HCT116 (cell line): Measurements from ENCODE around the gene LRIG3. TPM values are rescaled to one million over a fixed set of nuclear protein-coding genes. Genes with fewer than 3 reads are reported as not detected.

Experiments
- ATAC-seq: fragments of 200-7000 bp; cut with Tn5 transposase; 2 replicates; pipeline ENCODE4 v1.9.1; 2020; ENCODE audit warnings: mild to moderate bottlenecking, moderate library complexity
- BruUV-seq: library from RNA; stranded (reverse); fragments of 400-500 nt; replicated peaks from 2 replicates; lab custom pipeline; 2021; lab: Mats Ljungman, UMichigan
- CTCF ChIA-PET: fragments of 300-600 bp; sonication (Branson Sonifier 250); formaldehyde crosslinking; loops from one replicate; lab custom pipeline; 2021; ENCODE audit warnings: antibody characterized with exemption; lab: Charles Lee
- POLR2A ChIA-PET: fragments of 300-600, 350-600 bp; sonication (Branson Sonifier 250); formaldehyde crosslinking; loops from one replicate; lab custom pipeline; 2021; ENCODE audit warnings: antibody characterized with exemption; lab: Charles Lee
- RAD21 ChIA-PET, 2 experiments: fragments of 300-600 bp; sonication (Branson Sonifier 250); formaldehyde crosslinking; loops; one replicate each; lab custom pipeline; 2023; ENCODE audit warnings: low total read pairs in 2 of 2; ENCODE audit not compliant: uncharacterized antibody in 2 of 2, unreplicated experiment in 2 of 2, low non-redundant PET in 1 of 2; lab: Charles Lee
- DNase-seq: peaks from one replicate; pipeline ENCODE4 v3.0.0-alpha.2; 2010; ENCODE audit warnings: low read depth, low spot score
- H2AFZ ChIP-seq: fragments of 200-600 bp; shearing (Covaris generic), sonication (generic); 2 replicates; pipeline ENCODE4 v1.6.1; 2017; ENCODE audit warnings: low read depth, mixed run types, mixed read lengths, antibody characterized with exemption, low read length; ENCODE audit not compliant: poor library complexity, severe bottlenecking
- H3K27ac ChIP-seq: 2 replicates; pipeline ENCODE4 v1.5.1; 2012; ENCODE audit warnings: low read depth, low read length
- H3K27me3 ChIP-seq: fragments of 200-600 bp; sonication (generic); 2 replicates; pipeline ENCODE4 v1.6.1; 2016; ENCODE audit warnings: mixed run types, low read length, mixed read lengths; ENCODE audit not compliant: insufficient read depth
- H3K36me3 ChIP-seq, 2 experiments: fragments of 200-500 bp in 1 of 2; fragments of 200-600 bp in 1 of 2; sonication (Bioruptor generic) in 1 of 2; sonication (generic) in 1 of 2; 2 replicates each; pipeline versions ENCODE4 v1.5.1 to v1.6.1; 2014 to 2016; ENCODE audit warnings: low read length in 2 of 2, inconsistent platforms in 1 of 2, mixed read lengths in 1 of 2, mixed run types in 1 of 2; ENCODE audit not compliant: insufficient read depth in 2 of 2, control insufficient read depth in 1 of 2
- H3K4me1 ChIP-seq, 2 experiments: fragments of 200-600 bp in 1 of 2; sonication (generic) in 1 of 2; 2 replicates each; pipeline versions ENCODE4 v1.5.1 to v1.6.1; 2012 to 2017; ENCODE audit warnings: low read length in 2 of 2, inconsistent platforms in 1 of 2, mild to moderate bottlenecking in 1 of 2, mixed read lengths in 1 of 2, mixed run types in 1 of 2, moderate library complexity in 1 of 2; ENCODE audit not compliant: insufficient read depth in 2 of 2, control insufficient read depth in 1 of 2
- H3K4me2 ChIP-seq: fragments of 200-600 bp; sonication (generic); 2 replicates; pipeline ENCODE4 v1.6.1; 2017; ENCODE audit warnings: mixed run types, low read length, mixed read lengths
- H3K4me3 ChIP-seq, 2 experiments: fragments of 200-600 bp in 1 of 2; sonication (generic) in 1 of 2; replicated peaks in 1 of 2; 2 replicates each; pipeline ENCODE4 v1.5.1; 2011 to 2016; ENCODE audit warnings: low read length in 2 of 2, control low read depth in 1 of 2, low read depth in 1 of 2, mild to moderate bottlenecking in 1 of 2, mixed read lengths in 1 of 2, mixed run types in 1 of 2
- H3K79me2 ChIP-seq: fragments of 200-600 bp; sonication (generic); 2 replicates; pipeline ENCODE4 v1.6.1; 2017; ENCODE audit warnings: mild to moderate bottlenecking, mixed run types, low read length, moderate library complexity, mixed read lengths; ENCODE audit not compliant: insufficient read depth
- H3K9ac ChIP-seq: fragments of 200-600 bp; sonication (generic); 2 replicates; pipeline ENCODE4 v1.6.1; 2016; ENCODE audit warnings: low read length, mixed read lengths
- H3K9me2 ChIP-seq: fragments of 200-600 bp; sonication (generic), shearing (Covaris generic); 2 replicates; pipeline ENCODE4 v1.6.1; 2017; ENCODE audit warnings: mixed run types, mild to moderate bottlenecking, moderate library complexity; ENCODE audit not compliant: insufficient read depth
- H3K9me3 ChIP-seq, 2 experiments: fragments of 200-500 bp in 1 of 2; fragments of 200-600 bp in 1 of 2; sonication (Bioruptor generic) in 1 of 2; sonication (generic) in 1 of 2; 2 replicates each; pipeline ENCODE4 v1.6.1; 2014 to 2017; ENCODE audit warnings: low read length in 2 of 2, mixed read lengths in 2 of 2, inconsistent platforms in 1 of 2, low read depth in 1 of 2, mild to moderate bottlenecking in 1 of 2, mixed run types in 1 of 2, moderate library complexity in 1 of 2; ENCODE audit not compliant: control insufficient read depth in 1 of 2, insufficient read depth in 1 of 2
- H4K20me1 ChIP-seq: fragments of 200-600 bp; sonication (generic), shearing (Covaris generic); 2 replicates; pipeline ENCODE4 v1.6.1; 2017; ENCODE audit warnings: mixed run types, mild to moderate bottlenecking, moderate library complexity; ENCODE audit not compliant: insufficient read depth
- CBX3 ChIP-seq: IDR thresholded peaks from 2 replicates; pipeline ENCODE4 v1.6.1; 2012; ENCODE audit warnings: low read depth
- EZH2phosphoT487 ChIP-seq: fragments of 200-600 bp; IDR thresholded peaks from 2 replicates; pipeline ENCODE4 v1.6.1; 2018; ENCODE audit warnings: antibody characterized with exemption, borderline replicate concordance
- FOSL1 ChIP-seq: IDR thresholded peaks from 2 replicates; pipeline ENCODE4 v1.6.1; 2012; ENCODE audit warnings: low read depth
- SIN3A ChIP-seq: IDR thresholded peaks from 2 replicates; pipeline ENCODE4 v1.6.1; 2012; ENCODE audit warnings: low read depth
- SP1 ChIP-seq: IDR thresholded peaks from 2 replicates; pipeline ENCODE4 v1.6.1; 2012; ENCODE audit warnings: low read depth
- ZFX ChIP-seq: fragments of 450-650 bp; IDR thresholded peaks from 2 replicates; pipeline ENCODE4 v1.6.1; 2017
- intact Hi-C: fragments of 100-400 bp; cut with micrococcal nuclease; formaldehyde crosslinking; loops from 2 replicates; pipeline ENCODE4 v1.10.0; 2022
- total RNA-seq: library from RNA; stranded (reverse); gene quantifications from one replicate; pipeline ENCODE4 v1.2.1, GENCODE V29; 2021; ENCODE audit not compliant: unreplicated experiment
- TF ChIP-seq, protein P1 (sequence below): IDR thresholded peaks from 2 replicates; pipeline ENCODE4 v1.6.1; 2012; ENCODE audit warnings: low read depth
- TF ChIP-seq, protein P2 (sequence below): IDR thresholded peaks from 2 replicates; pipeline ENCODE4 v1.6.1; 2012
- TF ChIP-seq, protein P3 (sequence below), 3 experiments: fragments of 200-600 bp in 1 of 3; sonication (generic) in 1 of 3; IDR thresholded peaks in 2 of 3; conservative IDR thresholded peaks in 1 of 3; 2 replicates each; pipeline ENCODE4 v1.5.1; 2012 to 2017; ENCODE audit warnings: low read depth in 2 of 3, low read length in 2 of 3, antibody characterized with exemption in 1 of 3, borderline replicate concordance in 1 of 3, control low read depth in 1 of 3, mild to moderate bottlenecking in 1 of 3, mixed read lengths in 1 of 3, mixed run types in 1 of 3, moderate library complexity in 1 of 3; ENCODE audit not compliant: insufficient read depth in 1 of 3

Gene LRIG3
- total RNA-seq, 1 experiment from 2014 or later: 11.1 TPM

DNA sequence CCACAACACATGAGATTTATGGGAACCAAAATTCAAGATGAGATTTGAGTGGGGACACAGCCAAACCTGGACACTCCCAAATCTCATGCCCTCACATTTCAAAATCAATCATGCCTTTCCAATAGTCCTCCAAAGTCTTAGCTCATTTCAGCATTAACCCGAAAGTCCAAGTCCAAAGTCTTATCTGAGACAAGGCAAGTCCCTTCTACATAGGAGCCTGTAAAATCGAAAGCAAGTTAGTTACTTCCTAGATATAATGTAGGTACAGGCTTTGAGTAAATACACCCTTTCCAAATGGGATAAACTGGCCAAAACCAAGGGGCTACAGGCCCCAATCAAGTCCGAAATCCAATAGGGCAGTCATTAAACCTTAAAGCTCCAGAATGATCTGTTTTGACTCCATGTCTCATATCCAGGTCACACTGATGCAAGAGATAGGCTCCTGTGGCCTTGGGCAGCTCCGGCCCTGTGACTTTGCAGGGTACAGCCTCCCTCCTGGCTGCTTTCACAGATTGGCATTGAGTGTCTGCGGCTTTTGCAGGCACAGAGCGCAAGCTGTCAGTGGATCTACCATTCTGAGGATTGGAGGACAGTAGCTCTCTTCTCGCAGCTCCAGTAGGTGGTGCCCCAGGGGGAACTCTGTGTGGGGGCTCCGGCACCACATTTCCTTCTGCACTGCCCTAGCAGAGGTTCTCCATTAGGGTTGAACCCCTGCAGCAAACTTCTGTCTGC is 60.1 kb downstream of the LRIG3 start:
- H3K4me1 ChIP-seq: no peaks in the 10 kb centered on the region
- BruUV-seq: no TSS peak
- H3K27ac ChIP-seq: no peak overlapping the region
- no peak for ATAC-seq
- H3K36me3 ChIP-seq: no peaks in the 10 kb centered on the region
- no peak overlapping the region for H2AFZ ChIP-seq
- no peaks in the 10 kb centered on the region for H4K20me1 ChIP-seq
- intact Hi-C loops: no loop called here
- RAD21 ChIA-PET: no interaction called here
- TF ChIP-seq, protein P1, sequence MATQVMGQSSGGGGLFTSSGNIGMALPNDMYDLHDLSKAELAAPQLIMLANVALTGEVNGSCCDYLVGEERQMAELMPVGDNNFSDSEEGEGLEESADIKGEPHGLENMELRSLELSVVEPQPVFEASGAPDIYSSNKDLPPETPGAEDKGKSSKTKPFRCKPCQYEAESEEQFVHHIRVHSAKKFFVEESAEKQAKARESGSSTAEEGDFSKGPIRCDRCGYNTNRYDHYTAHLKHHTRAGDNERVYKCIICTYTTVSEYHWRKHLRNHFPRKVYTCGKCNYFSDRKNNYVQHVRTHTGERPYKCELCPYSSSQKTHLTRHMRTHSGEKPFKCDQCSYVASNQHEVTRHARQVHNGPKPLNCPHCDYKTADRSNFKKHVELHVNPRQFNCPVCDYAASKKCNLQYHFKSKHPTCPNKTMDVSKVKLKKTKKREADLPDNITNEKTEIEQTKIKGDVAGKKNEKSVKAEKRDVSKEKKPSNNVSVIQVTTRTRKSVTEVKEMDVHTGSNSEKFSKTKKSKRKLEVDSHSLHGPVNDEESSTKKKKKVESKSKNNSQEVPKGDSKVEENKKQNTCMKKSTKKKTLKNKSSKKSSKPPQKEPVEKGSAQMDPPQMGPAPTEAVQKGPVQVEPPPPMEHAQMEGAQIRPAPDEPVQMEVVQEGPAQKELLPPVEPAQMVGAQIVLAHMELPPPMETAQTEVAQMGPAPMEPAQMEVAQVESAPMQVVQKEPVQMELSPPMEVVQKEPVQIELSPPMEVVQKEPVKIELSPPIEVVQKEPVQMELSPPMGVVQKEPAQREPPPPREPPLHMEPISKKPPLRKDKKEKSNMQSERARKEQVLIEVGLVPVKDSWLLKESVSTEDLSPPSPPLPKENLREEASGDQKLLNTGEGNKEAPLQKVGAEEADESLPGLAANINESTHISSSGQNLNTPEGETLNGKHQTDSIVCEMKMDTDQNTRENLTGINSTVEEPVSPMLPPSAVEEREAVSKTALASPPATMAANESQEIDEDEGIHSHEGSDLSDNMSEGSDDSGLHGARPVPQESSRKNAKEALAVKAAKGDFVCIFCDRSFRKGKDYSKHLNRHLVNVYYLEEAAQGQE: no peak
- TF ChIP-seq, protein P2, sequence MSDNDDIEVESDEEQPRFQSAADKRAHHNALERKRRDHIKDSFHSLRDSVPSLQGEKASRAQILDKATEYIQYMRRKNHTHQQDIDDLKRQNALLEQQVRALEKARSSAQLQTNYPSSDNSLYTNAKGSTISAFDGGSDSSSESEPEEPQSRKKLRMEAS: no peak
- no peak for TF ChIP-seq SP1
- no peak for TF ChIP-seq FOSL1
- TF ChIP-seq, all 23 proteins: peak for 0
- DNase-seq: no peak
- no peaks in the 10 kb centered on the region for H3K9me2 ChIP-seq
- no peaks in the 10 kb centered on the region for H3K79me2 ChIP-seq
- H3K27me3 ChIP-seq: no peaks in the 10 kb centered on the region
- no peaks in the 10 kb centered on the region for H3K9me3 ChIP-seq
- no peak overlapping the region for H3K4me3 ChIP-seq
- no peak overlapping the region for H3K9ac ChIP-seq
- POLR2A ChIA-PET: no interaction called here
- CTCF ChIA-PET: no interaction called here
- no peak overlapping the region for H3K4me2 ChIP-seq

DNA sequence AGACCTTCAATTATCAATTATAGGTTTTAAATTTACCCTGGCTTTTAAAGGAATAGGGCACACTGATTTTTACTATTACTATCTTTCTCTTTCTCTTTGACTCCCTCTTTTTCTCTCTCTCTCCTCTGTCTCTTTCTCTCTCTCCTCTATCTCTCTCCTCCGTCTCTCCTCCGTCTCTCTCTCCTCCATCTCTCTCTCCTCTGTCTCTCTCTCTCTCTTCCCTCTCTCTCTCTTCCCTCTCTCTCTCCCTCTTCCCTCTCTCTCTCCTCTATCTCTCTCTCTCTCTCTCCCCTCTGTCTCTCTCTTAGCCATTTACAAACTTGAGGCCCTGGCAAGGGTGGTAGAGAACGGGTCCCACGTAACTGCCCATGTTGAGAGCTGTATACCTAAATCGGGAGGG is 62.3 kb downstream of the LRIG3 start:
- H3K9me3 ChIP-seq: no peaks in the 10 kb centered on the region
- no TSS peak for BruUV-seq
- no peaks in the 10 kb centered on the region for H3K9me2 ChIP-seq
- H2AFZ ChIP-seq: no peak overlapping the region
- intact Hi-C loops: no loop called here
- ChIA-PET CTCF (no interaction called here), RAD21 (no interaction called here), POLR2A (no interaction called here)
- no peak for ATAC-seq
- no peaks in the 10 kb centered on the region for H4K20me1 ChIP-seq
- H3K4me1 ChIP-seq: no peaks in the 10 kb centered on the region
- no peak overlapping the region for H3K4me3 ChIP-seq
- no peak overlapping the region for H3K4me2 ChIP-seq
- no peaks in the 10 kb centered on the region for H3K27me3 ChIP-seq
- no peak overlapping the region for H3K27ac ChIP-seq
- H3K79me2 ChIP-seq: no peaks in the 10 kb centered on the region
- H3K9ac ChIP-seq: no peak overlapping the region
- DNase-seq: no peak
- H3K36me3 ChIP-seq: no peaks in the 10 kb centered on the region
- TF ChIP-seq, protein P3, sequence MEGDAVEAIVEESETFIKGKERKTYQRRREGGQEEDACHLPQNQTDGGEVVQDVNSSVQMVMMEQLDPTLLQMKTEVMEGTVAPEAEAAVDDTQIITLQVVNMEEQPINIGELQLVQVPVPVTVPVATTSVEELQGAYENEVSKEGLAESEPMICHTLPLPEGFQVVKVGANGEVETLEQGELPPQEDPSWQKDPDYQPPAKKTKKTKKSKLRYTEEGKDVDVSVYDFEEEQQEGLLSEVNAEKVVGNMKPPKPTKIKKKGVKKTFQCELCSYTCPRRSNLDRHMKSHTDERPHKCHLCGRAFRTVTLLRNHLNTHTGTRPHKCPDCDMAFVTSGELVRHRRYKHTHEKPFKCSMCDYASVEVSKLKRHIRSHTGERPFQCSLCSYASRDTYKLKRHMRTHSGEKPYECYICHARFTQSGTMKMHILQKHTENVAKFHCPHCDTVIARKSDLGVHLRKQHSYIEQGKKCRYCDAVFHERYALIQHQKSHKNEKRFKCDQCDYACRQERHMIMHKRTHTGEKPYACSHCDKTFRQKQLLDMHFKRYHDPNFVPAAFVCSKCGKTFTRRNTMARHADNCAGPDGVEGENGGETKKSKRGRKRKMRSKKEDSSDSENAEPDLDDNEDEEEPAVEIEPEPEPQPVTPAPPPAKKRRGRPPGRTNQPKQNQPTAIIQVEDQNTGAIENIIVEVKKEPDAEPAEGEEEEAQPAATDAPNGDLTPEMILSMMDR (IDR thresholded peaks at IDR 0.05 in 2 of 3, conservative IDR thresholded peaks at IDR 0.05 in 1 of 3; ENCODE audit: borderline replicate concordance in 1 of 3, insufficient read depth in 1 of 3, low read depth in 2 of 3, low read length in 2 of 3): no peak
- TF ChIP-seq SIN3A (no peak), CBX3 (no peak), ZFX (no peak), EZH2phosphoT487 (no peak)
- TF ChIP-seq, protein P1: no peak
